Mucosa of descending colon (tissue), 3 donors: Measurements from ENCODE around the gene KIAA1143. TPM values are rescaled to one million over a fixed set of nuclear protein-coding genes. Genes with fewer than 3 reads are reported as not detected.

ENCODE experiments used
- ATAC-seq: fragments of 200-7000 bp; cut with Tn5 transposase; one replicate; pipeline ENCODE4 v1.9.1; 2020; ENCODE audit warnings: mild to moderate bottlenecking, moderate library complexity
- DNase-seq, 3 donors: peaks; one replicate each; pipeline ENCODE4 v3.0.0-alpha.2; 2020
- H3K36me3 ChIP-seq: fragments of 200-600 bp; one replicate; pipeline ENCODE4 v1.8.0; 2021; ENCODE audit warnings: low read depth, mild to moderate bottlenecking
- H3K4me1 ChIP-seq: fragments of 200-600 bp; one replicate; pipeline ENCODE4 v1.8.0; 2021; ENCODE audit warnings: low read depth, mild to moderate bottlenecking
- H3K4me3 ChIP-seq: fragments of 200-600 bp; one replicate; pipeline ENCODE4 v1.8.0; 2021; ENCODE audit warnings: mild to moderate bottlenecking
- H3K9me3 ChIP-seq: fragments of 200-600 bp; one replicate; pipeline ENCODE4 v1.8.0; 2021; ENCODE audit warnings: mild to moderate bottlenecking
- intact Hi-C, 2 donors: fragments of 100-400 bp; cut with DNase I in 1 of 2; cut with micrococcal nuclease in 1 of 2; formaldehyde crosslinking; loops; one replicate each; pipeline versions ENCODE4 v1.11.0 to v1.11.1; 2022; cut with DNase I, micrococcal nuclease
- total RNA-seq, 3 donors: library from RNA; stranded (reverse); fragmentation: NEBNext Ultra II Directional in 2 of 3; extraction: Animal tissue kit (Norgen Biotek cat#: 25700) in 2 of 3; gene quantifications; one replicate each; pipeline versions ENCODE4 v1.2.1 to v1.2.4, GENCODE V29; 2021 to 2023
- TF ChIP-seq, protein P1 (sequence below): fragments of 200-600 bp; IDR thresholded peaks from one replicate; pipeline ENCODE4 v1.8.0; 2022; ENCODE audit warnings: antibody characterized with exemption, mild to moderate bottlenecking
- donor health status: DM: no; HTN: no; CAD: no; lungs with moderate emphysema.
- donor health status: DM: no; HTN: no; CAD: no.
- donor health status: DM: no; HTN: yes; CAD: no.

The KIAA1143 gene
- total RNA-seq, 3 donors from 2014 or later: 18.8 to 29.2 (median 19.1) TPM

DNA sequence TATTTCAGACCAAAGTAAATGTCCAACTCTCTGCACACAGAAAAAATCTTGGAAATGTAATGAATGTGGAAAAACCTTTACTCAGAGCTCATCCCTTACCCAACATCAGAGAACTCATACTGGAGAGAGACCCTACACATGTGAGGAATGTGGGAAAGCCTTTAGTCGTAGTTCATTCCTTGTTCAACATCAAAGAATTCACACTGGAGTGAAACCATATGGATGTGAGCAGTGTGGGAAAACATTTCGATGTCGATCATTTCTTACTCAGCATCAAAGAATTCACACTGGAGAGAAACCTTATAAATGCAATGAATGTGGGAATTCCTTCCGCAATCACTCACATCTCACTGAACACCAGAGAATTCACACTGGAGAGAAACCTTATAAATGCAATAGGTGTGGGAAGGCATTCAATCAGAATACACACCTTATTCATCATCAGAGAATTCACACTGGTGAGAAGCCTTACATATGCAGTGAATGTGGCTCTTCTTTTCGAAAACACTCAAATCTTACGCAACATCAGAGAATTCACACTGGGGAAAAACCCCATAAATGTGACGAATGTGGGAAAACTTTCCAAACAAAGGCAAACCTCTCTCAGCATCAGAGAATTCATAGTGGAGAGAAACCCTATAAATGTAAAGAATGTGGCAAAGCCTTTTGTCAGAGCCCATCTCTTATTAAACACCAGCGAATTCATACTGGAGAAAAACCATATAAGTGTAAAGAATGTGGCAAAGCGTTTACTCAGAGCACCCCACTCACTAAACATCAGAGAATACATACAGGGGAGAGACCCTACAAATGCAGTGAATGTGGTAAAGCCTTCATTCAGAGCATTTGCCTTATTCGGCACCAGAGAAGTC, 40.0 kb downstream of the KIAA1143 start:
- TF ChIP-seq, protein P1, sequence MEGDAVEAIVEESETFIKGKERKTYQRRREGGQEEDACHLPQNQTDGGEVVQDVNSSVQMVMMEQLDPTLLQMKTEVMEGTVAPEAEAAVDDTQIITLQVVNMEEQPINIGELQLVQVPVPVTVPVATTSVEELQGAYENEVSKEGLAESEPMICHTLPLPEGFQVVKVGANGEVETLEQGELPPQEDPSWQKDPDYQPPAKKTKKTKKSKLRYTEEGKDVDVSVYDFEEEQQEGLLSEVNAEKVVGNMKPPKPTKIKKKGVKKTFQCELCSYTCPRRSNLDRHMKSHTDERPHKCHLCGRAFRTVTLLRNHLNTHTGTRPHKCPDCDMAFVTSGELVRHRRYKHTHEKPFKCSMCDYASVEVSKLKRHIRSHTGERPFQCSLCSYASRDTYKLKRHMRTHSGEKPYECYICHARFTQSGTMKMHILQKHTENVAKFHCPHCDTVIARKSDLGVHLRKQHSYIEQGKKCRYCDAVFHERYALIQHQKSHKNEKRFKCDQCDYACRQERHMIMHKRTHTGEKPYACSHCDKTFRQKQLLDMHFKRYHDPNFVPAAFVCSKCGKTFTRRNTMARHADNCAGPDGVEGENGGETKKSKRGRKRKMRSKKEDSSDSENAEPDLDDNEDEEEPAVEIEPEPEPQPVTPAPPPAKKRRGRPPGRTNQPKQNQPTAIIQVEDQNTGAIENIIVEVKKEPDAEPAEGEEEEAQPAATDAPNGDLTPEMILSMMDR: no peak
- H3K4me1 ChIP-seq: no peaks in the 10 kb centered on the region
- H3K36me3 ChIP-seq: peaks cover 8% of the 10 kb centered on the region
- intact Hi-C loops: no loop called here
- ATAC-seq (no peak), DNase-seq (no peak)
- H3K4me3 ChIP-seq: no peak overlapping the region
- peaks cover 99% of the 10 kb centered on the region for H3K9me3 ChIP-seq

DNA sequence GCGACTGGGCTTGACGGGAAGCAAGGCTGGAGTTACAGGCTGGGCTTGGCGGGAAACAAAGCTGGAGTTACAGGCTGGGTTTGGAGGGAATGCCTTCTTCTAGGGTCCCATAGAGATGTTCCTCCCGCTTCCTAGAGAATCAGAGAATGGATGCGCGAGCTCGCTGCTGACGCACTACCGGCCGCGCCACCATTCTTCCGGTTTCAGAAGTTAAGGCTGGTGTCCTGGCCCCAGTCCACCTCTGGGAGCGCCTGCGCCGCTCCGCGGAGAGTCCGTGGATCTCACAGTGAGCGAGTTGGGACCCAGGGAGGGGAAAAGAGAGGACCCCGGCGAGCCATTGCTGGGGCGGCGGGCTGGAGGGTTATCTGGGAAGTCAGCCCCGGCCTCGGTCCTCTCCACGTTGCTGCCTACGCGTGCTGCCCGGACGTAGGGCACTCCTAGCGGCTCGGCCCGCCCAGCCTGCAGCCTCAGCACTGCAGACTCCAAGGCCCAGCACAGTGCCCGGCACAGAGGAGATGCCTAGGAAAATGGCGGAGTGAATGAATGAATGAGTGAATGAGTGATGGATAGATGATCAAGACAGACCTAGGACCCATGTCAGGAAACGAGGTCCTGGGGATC, 48.9 kb downstream of the KIAA1143 start, which contains the start of gene ZNF502:
ZNF502 (plus strand) TSS at position 206 of the 621 bp plus-strand sequence. CDS start 7,602 bp downstream, outside the sequence.
- no peaks in the 10 kb centered on the region for H3K36me3 ChIP-seq
- TF ChIP-seq, protein P1: no peak
- H3K4me1 ChIP-seq: no peaks in the 10 kb centered on the region
- intact Hi-C loops: no loop called here
- peaks cover 42% of the 10 kb centered on the region for H3K9me3 ChIP-seq
- H3K4me3 ChIP-seq: peak within 1 kb of the TSS; percentile 42
- ATAC-seq: peak; percentile 100
- peak; percentile 87 to 93 (median 88) for DNase-seq

Other genes with a start within 250 kb of the KIAA1143 start
- 1 to 10 TPM in 2 of 3 donors, under 1 TPM in 1; 0.96 to 3.0 (median 1.6) TPM for gene ZKSCAN7, start 206.4 kb downstream of the KIAA1143 start, total RNA-seq
- gene ZNF660, start 176.7 kb downstream of the KIAA1143 start, total RNA-seq: 1 to 10 TPM in 2 of 3 donors, under 1 TPM in 1; 0.67 to 4.6 (median 1.1) TPM
- 10 to 100 TPM in 2 of 3 donors, 1 to 10 TPM in 1; 10.0 to 19.5 (median 14.5) TPM for gene ZNF197, start 136.6 kb downstream of the KIAA1143 start, total RNA-seq
- 1 to 10 TPM; 4.9 to 8.0 (median 6.0) TPM for gene ZNF35, start 112.9 kb downstream of the KIAA1143 start, total RNA-seq
- gene ZNF502, start 49.0 kb downstream of the KIAA1143 start, total RNA-seq: 1 to 10 TPM; 2.5 to 7.7 (median 3.6) TPM
- gene ZNF501, start 32.0 kb downstream of the KIAA1143 start, total RNA-seq: 1 to 10 TPM; 3.6 to 6.4 (median 3.7) TPM
- gene KIF15, start 175 bp upstream of the KIAA1143 start, total RNA-seq: 1 to 10 TPM; 1.6 to 7.6 (median 2.4) TPM
- gene TMEM42, start 100.3 kb upstream of the KIAA1143 start, total RNA-seq: 10 to 100 TPM in 2 of 3 donors, 1 to 10 TPM in 1; 7.8 to 11.2 (median 10.0) TPM
- not detected for gene TGM4, start 113.0 kb upstream of the KIAA1143 start, total RNA-seq
- 100 to 1,000 TPM in 2 of 3 donors, 10 to 100 TPM in 1; 94.7 to 204 (median 143) TPM for gene ZDHHC3, start 214.6 kb upstream of the KIAA1143 start, total RNA-seq
- gene EXOSC7, start 214.6 kb upstream of the KIAA1143 start, total RNA-seq: 10 to 100 TPM; 23.2 to 26.2 (median 24.4) TPM